GM21423 (cell line): ENCODE results near the gene TAS1R3.

Source experiments
- ATAC-seq: cut with Tn5 transposase; IDR thresholded peaks from one replicate; pipeline ENCODE4 v1.9.1; 2021; ENCODE audit warnings: mild to moderate bottlenecking, moderate library complexity; ENCODE audit not compliant: unreplicated experiment

Gene TAS1R3

GRCh38 chr1:1349256-1350012 lies 18.4 kb downstream of the TAS1R3 start, which contains the start of gene DVL1:
Gene DVL1, minus strand, starts transcription at chr1:1349418. Its CDS starts 353 bp downstream, at chr1:1349065.
- ATAC-seq: peak; percentile 64

- ATAC-seq: no peak
Measured at GRCh38 chr1:1351511-1352427, 20.7 kb downstream of the TAS1R3 start.

GRCh38 chr1:1352786-1353388 lies 21.8 kb downstream of the TAS1R3 start:
- no peak for ATAC-seq

- ATAC-seq: no peak
Measured at GRCh38 chr1:1353389-1354151, 22.5 kb downstream of the TAS1R3 start.

GRCh38 chr1:1354271-1355247 lies 23.5 kb downstream of the TAS1R3 start:
- no peak for ATAC-seq

- ATAC-seq: no peak
Measured at GRCh38 chr1:1355416-1355815, 24.3 kb downstream of the TAS1R3 start.

GRCh38 chr1:1356166-1356795 lies 25.2 kb downstream of the TAS1R3 start:
- no peak for ATAC-seq

- ATAC-seq: no peak
Measured at GRCh38 chr1:1356796-1357401, 25.8 kb downstream of the TAS1R3 start.

- ATAC-seq: no peak
Measured at GRCh38 chr1:1357871-1358432, 26.9 kb downstream of the TAS1R3 start.

GRCh38 chr1:1358433-1359271 lies 27.6 kb downstream of the TAS1R3 start, which contains the start of gene MXRA8:
Gene MXRA8, minus strand, starts transcription at chr1:1358555. Its CDS starts 51 bp downstream, at chr1:1358504.
- no peak for ATAC-seq

GRCh38 chr1:1359308-1359663 lies 28.2 kb downstream of the TAS1R3 start:
- ATAC-seq: no peak

GRCh38 chr1:1359664-1360468 lies 28.8 kb downstream of the TAS1R3 start:
- no peak for ATAC-seq

- no peak for ATAC-seq
Measured at GRCh38 chr1:1360506-1361169, 29.6 kb downstream of the TAS1R3 start.

- no peak for ATAC-seq
Measured at GRCh38 chr1:1361233-1361981, 30.3 kb downstream of the TAS1R3 start.

GRCh38 chr1:1361982-1362423 lies 30.9 kb downstream of the TAS1R3 start:
- no peak for ATAC-seq
